SIG-M5 treated with dmso at 0.1 percent for 504 hours (cell line): ENCODE data around the gene PRRX1.

Source experiments
- DNase-seq: peaks from one replicate; lab custom pipeline; 2025; ENCODE audit not compliant: unreplicated experiment; lab: John Stamatoyannopoulos, UW

Gene PRRX1

GRCh38 chr1:170714938-170715337 lies 51.0 kb downstream of the PRRX1 start:
- DNase-seq, result no peak

GRCh38 chr1:170716835-170717429 lies 53.0 kb downstream of the PRRX1 start:
- DNase-seq, result no peak

GRCh38 chr1:170720661-170721060 lies 56.7 kb downstream of the PRRX1 start:
- no peak for DNase-seq

GRCh38 chr1:170721621-170722020 lies 57.7 kb downstream of the PRRX1 start:
- no peak for DNase-seq

GRCh38 chr1:170723518-170723917 lies 59.6 kb downstream of the PRRX1 start:
- DNase-seq, result no peak

GRCh38 chr1:170725326-170725725 lies 61.4 kb downstream of the PRRX1 start:
- no peak for DNase-seq

GRCh38 chr1:170727963-170728362 lies 64.0 kb downstream of the PRRX1 start:
- no peak for DNase-seq

GRCh38 chr1:170729225-170730002 lies 65.5 kb downstream of the PRRX1 start:
- DNase-seq, result no peak

- DNase-seq, result no peak
Measured at GRCh38 chr1:170730014-170730413, 66.1 kb downstream of the PRRX1 start.

- DNase-seq, result no peak
Measured at GRCh38 chr1:170730438-170730837, 66.5 kb downstream of the PRRX1 start.

- no peak for DNase-seq
Measured at GRCh38 chr1:170731566-170732251, 67.8 kb downstream of the PRRX1 start.

- no peak for DNase-seq
Measured at GRCh38 chr1:170732252-170732588, 68.3 kb downstream of the PRRX1 start.

GRCh38 chr1:170734412-170735175 lies 70.7 kb downstream of the PRRX1 start:
- DNase-seq, result no peak

GRCh38 chr1:170735366-170736263 lies 71.7 kb downstream of the PRRX1 start:
- DNase-seq, result no peak

GRCh38 chr1:170739803-170740202 lies 75.9 kb downstream of the PRRX1 start:
- DNase-seq, result no peak

- DNase-seq, result no peak
Measured at GRCh38 chr1:170741678-170742077, 77.7 kb downstream of the PRRX1 start.

GRCh38 chr1:170742600-170742999 lies 78.7 kb downstream of the PRRX1 start:
- no peak for DNase-seq

- no peak for DNase-seq
Measured at GRCh38 chr1:170743083-170743482, 79.2 kb downstream of the PRRX1 start.

- no peak for DNase-seq
Measured at GRCh38 chr1:170749549-170749948, 85.6 kb downstream of the PRRX1 start.

GRCh38 chr1:170749959-170750358 lies 86.0 kb downstream of the PRRX1 start:
- no peak for DNase-seq

- no peak for DNase-seq
Measured at GRCh38 chr1:170755795-170756194, 91.9 kb downstream of the PRRX1 start.
